Measurements from ENCODE around the gene NEU1.

- no peak for TF ChIP-seq CTCF (IDR thresholded peaks at IDR 0.05 in 8 of 11, conservative IDR thresholded peaks at IDR 0.05 in 3 of 11)
- TF ChIP-seq POLR2A (IDR thresholded peaks at IDR 0.05): no peak
Measured at GRCh38 chr6:31811645-31812044, 51.0 kb downstream of the NEU1 start.

All from spleen (tissue), 7 donors.